Endodermal cell (in vitro differentiated cells): ENCODE data around the gene STXBP1. TPM values are rescaled to one million over a fixed set of nuclear protein-coding genes. Genes with fewer than 3 reads are reported as not detected.

ENCODE experiments used
- DNase-seq: peaks from one replicate; pipeline ENCODE4 v3.0.0-alpha.2; 2017
- H3K27ac ChIP-seq: 2 replicates; pipeline ENCODE4 v1.5.1; 2013; ENCODE audit warnings: mild to moderate bottlenecking, low read depth, low read length, moderate library complexity
- H3K27me3 ChIP-seq: 2 replicates; pipeline ENCODE4 v1.6.1; 2013; ENCODE audit warnings: mild to moderate bottlenecking, low read length, moderate library complexity; ENCODE audit not compliant: insufficient read depth, control insufficient read depth, poor library complexity, severe bottlenecking
- H3K36me3 ChIP-seq: 2 replicates; pipeline ENCODE4 v1.7.0; 2013; ENCODE audit warnings: mild to moderate bottlenecking, low read length, moderate library complexity; ENCODE audit not compliant: control insufficient read depth, insufficient read depth
- H3K4me1 ChIP-seq: one replicate; pipeline ENCODE4 v1.7.0; 2013; ENCODE audit warnings: low read length; ENCODE audit not compliant: control insufficient read depth, insufficient read depth
- H3K4me3 ChIP-seq: 2 replicates; pipeline ENCODE4 v1.5.1; 2013; ENCODE audit warnings: mild to moderate bottlenecking, low read length, moderate library complexity
- H3K9ac ChIP-seq: 2 replicates; pipeline ENCODE4 v1.6.1; 2013; ENCODE audit warnings: mild to moderate bottlenecking, low read length, moderate library complexity; ENCODE audit not compliant: poor library complexity, severe bottlenecking; ENCODE audit errors: extremely low read depth
- H3K9me3 ChIP-seq: 2 replicates; pipeline ENCODE4 v1.6.1; 2013; ENCODE audit warnings: mild to moderate bottlenecking, low read length, moderate library complexity; ENCODE audit not compliant: control insufficient read depth
- H3K27ac Mint-ChIP-seq: 2 replicates; pipeline ENCODE4 v1.8.0; 2020; ENCODE audit warnings: mixed read lengths
- H3K27me3 Mint-ChIP-seq: 2 replicates; pipeline ENCODE4 v1.8.0; 2021; ENCODE audit warnings: mild to moderate bottlenecking, mixed read lengths; ENCODE audit not compliant: insufficient read depth
- H3K36me3 Mint-ChIP-seq: 2 replicates; pipeline ENCODE4 v1.8.0; 2020; ENCODE audit warnings: low read depth, mixed read lengths
- H3K4me1 Mint-ChIP-seq: 2 replicates; pipeline ENCODE4 v1.8.0; 2020; ENCODE audit warnings: mixed read lengths
- H3K4me3 Mint-ChIP-seq: 2 replicates; pipeline ENCODE4 v1.8.0; 2020; ENCODE audit warnings: mild to moderate bottlenecking, moderate library complexity, mixed read lengths
- H3K9me3 Mint-ChIP-seq: 2 replicates; pipeline ENCODE4 v1.8.0; 2020; ENCODE audit warnings: mild to moderate bottlenecking, mixed read lengths
- CTCF ChIP-seq: fragments of 200-600 bp; sonication (generic); conservative IDR thresholded peaks from 2 replicates; pipeline ENCODE4 v1.5.0; 2021; ENCODE audit warnings: antibody characterized with exemption, mild to moderate bottlenecking
- WGBS, 2 experiments: methylation state at CpG; one replicate each; pipeline versions ENCODE4 v1.1.5 to v1.1.7; 2013; ENCODE audit warnings: missing lambda C conversion rate in 2 of 2, mixed read lengths in 1 of 2; ENCODE audit not compliant: insufficient coverage in 1 of 2, insufficient read length in 1 of 2; 5-methylcytosine and 5-hydroxymethylcytosine counted together
- total RNA-seq, 2 donors: library from RNA; stranded (reverse); fragmentation: NEBNext Ultra II Directional in 1 of 2; extraction: Animal tissue kit (Norgen Biotek cat#: 25700) in 1 of 2; gene quantifications; 2 replicates in 1 of 2; 3 replicates in 1 of 2; pipeline ENCODE4 v1.2.1, GENCODE V29; 2021

Gene STXBP1
- total RNA-seq, 2 donors from 2014 or later: 27.8 to 46.8 TPM

- Histone ChIP-seq H3K36me3 (no peaks in the 10 kb centered on the region), H3K4me3 (no peak overlapping the region), H3K27ac (no peak overlapping the region), H3K9ac (no peak overlapping the region), H3K9me3 (no peaks in the 10 kb centered on the region), H3K27me3 (no peaks in the 10 kb centered on the region), H3K4me1 (no peaks in the 10 kb centered on the region)
- Mint-ChIP-seq H3K36me3 (peaks cover 31% of the 10 kb centered on the region), H3K4me3 (no peak overlapping the region), H3K27me3 (no peaks in the 10 kb centered on the region), H3K4me1 (no peaks in the 10 kb centered on the region), H3K27ac (no peak overlapping the region), H3K9me3 (no peaks in the 10 kb centered on the region)
- WGBS, 2 experiments: 86 to 92% methylated on average over 16 to 23 of the region's 23 CpGs
- TF ChIP-seq CTCF: no peak
- DNase-seq: no peak
These were observed 70.5 kb downstream of the STXBP1 start for GRCh38 chr9:127682351-127683136.

GRCh38 chr9:127683723-127684122, 71.6 kb downstream of the STXBP1 start:
- Mint-ChIP-seq H3K27ac (no peak overlapping the region), H3K4me1 (no peaks in the 10 kb centered on the region), H3K4me3 (no peak overlapping the region), H3K9me3 (no peaks in the 10 kb centered on the region), H3K27me3 (no peaks in the 10 kb centered on the region), H3K36me3 (peaks cover 37% of the 10 kb centered on the region)
- no peak overlapping the region for H3K27ac ChIP-seq
- no peak overlapping the region for H3K4me3 ChIP-seq
- 90 to 94% methylated on average over 2 to 5 of the region's 5 CpGs for WGBS, 2 experiments
- H3K4me1 ChIP-seq: no peaks in the 10 kb centered on the region
- DNase-seq: no peak
- TF ChIP-seq CTCF: no peak
- no peaks in the 10 kb centered on the region for H3K27me3 ChIP-seq
- H3K9me3 ChIP-seq: no peaks in the 10 kb centered on the region
- no peaks in the 10 kb centered on the region for H3K36me3 ChIP-seq
- no peak overlapping the region for H3K9ac ChIP-seq

DNA sequence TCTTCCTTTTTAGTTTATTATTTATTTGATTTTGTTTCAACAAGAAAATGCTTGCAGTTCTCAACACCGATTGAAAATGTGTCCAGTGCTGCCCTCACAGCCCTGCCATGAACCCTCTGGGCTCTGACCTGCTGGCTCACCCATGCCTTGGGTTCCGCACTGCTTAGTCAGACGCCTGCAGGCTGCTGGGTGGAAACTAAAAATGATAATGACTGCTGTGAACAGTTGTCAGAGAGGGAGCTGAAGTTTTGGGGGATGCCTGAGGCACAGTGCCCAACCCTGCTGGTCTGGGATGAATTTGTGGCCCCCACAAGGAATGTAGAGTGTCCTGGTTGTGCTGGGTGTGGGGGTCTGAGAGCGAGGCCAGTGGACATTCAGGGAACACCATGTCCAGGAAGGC, 72.5 kb downstream of the STXBP1 start:
- DNase-seq: no peak
- Mint-ChIP-seq H3K36me3 (peaks cover 39% of the 10 kb centered on the region), H3K27ac (peak overlapping the region; percentile 37), H3K4me3 (no peak overlapping the region), H3K4me1 (no peaks in the 10 kb centered on the region), H3K27me3 (no peaks in the 10 kb centered on the region), H3K9me3 (no peaks in the 10 kb centered on the region)
- Histone ChIP-seq H3K27me3 (no peaks in the 10 kb centered on the region), H3K9me3 (no peaks in the 10 kb centered on the region), H3K27ac (no peak overlapping the region), H3K4me1 (no peaks in the 10 kb centered on the region), H3K4me3 (no peak overlapping the region), H3K9ac (no peak overlapping the region), H3K36me3 (no peaks in the 10 kb centered on the region)
- no peak for TF ChIP-seq CTCF
- 92% methylated on average over 4 of the region's 4 CpGs; no CpG with 5 or more reads in 1 of the 2 experiments for WGBS, 2 experiments
